H1 (cell line): ENCODE measurements around the gene CASZ1. TPM values are rescaled to one million over a fixed set of nuclear protein-coding genes. Genes with fewer than 3 reads are reported as not detected.

Source experiments
- CTCF ChIA-PET: fragments of 300-600 bp; sonication (Branson Sonifier 250); formaldehyde crosslinking; loops from one replicate; lab custom pipeline; 2021; ENCODE audit not compliant: partially characterized antibody; lab: Charles Lee
- POLR2A ChIA-PET: fragments of 300-600 bp; sonication (Branson Sonifier 250); formaldehyde crosslinking; loops from one replicate; lab custom pipeline; 2021; ENCODE audit warnings: inconsistent platforms; ENCODE audit not compliant: partially characterized antibody; lab: Charles Lee
- DNase-seq, 2 experiments: peaks; one replicate each; pipeline versions ENCODE4 v3.0.0 to v3.0.0-alpha.2; 2010 to 2022; ENCODE audit warnings: low spot score in 2 of 2, low read depth in 1 of 2, mixed read lengths in 1 of 2
- FAIRE-seq: peaks from 2 replicates; lab custom pipeline; 2011; peaks lifted over from hg19 to GRCh38; lab: Jason Lieb, UNC
- H2AFZ ChIP-seq: 2 replicates; pipeline ENCODE4 v1.8.1; 2012; ENCODE audit warnings: low read length, inconsistent platforms
- H2AK5ac ChIP-seq: 2 replicates; pipeline ENCODE4 v1.6.1; 2013; ENCODE audit warnings: low read depth, low read length
- H2BK120ac ChIP-seq: replicated peaks from 2 replicates; pipeline ENCODE3; 2013; ENCODE audit warnings: low read depth, low read length, inconsistent platforms
- H2BK12ac ChIP-seq: 2 replicates; pipeline ENCODE4 v1.6.1; 2013; ENCODE audit warnings: low read depth, low read length
- H2BK15ac ChIP-seq: 2 replicates; pipeline ENCODE4 v1.6.1; 2013; ENCODE audit warnings: low read length
- H2BK20ac ChIP-seq: 2 replicates; pipeline ENCODE4 v1.6.1; 2013; ENCODE audit warnings: low read length
- H2BK5ac ChIP-seq: 2 replicates; pipeline ENCODE4 v1.6.1; 2013; ENCODE audit warnings: low read depth, low read length
- H3K14ac ChIP-seq: 2 replicates; pipeline ENCODE4 v1.6.1; 2013; ENCODE audit warnings: inconsistent platforms; ENCODE audit not compliant: insufficient read length
- H3K18ac ChIP-seq: 2 replicates; pipeline ENCODE4 v1.6.1; 2013; ENCODE audit warnings: low read length; ENCODE audit errors: extremely low read depth
- H3K23ac ChIP-seq: 2 replicates; pipeline ENCODE4 v1.6.1; 2013; ENCODE audit warnings: inconsistent platforms; ENCODE audit not compliant: insufficient read length
- H3K23me2 ChIP-seq: 2 replicates; pipeline ENCODE4 v1.6.1; 2013; ENCODE audit warnings: low read depth, low read length
- H3K27ac ChIP-seq: 2 replicates; pipeline ENCODE4 v1.6.1; 2011; ENCODE audit warnings: low read depth, low read length, inconsistent platforms
- H3K27me3 ChIP-seq, 4 experiments: replicated peaks in 1 of 4; 1 replicate in 1 of 4; 2 replicates in 3 of 4; pipeline versions ENCODE4 v1.6.1 to v1.8.1; 2011 to 2013; ENCODE audit warnings: low read length in 3 of 4, mild to moderate bottlenecking in 3 of 4, inconsistent platforms in 2 of 4, mixed read lengths in 2 of 4, moderate library complexity in 1 of 4; ENCODE audit not compliant: control insufficient read depth in 3 of 4, insufficient read depth in 3 of 4; ENCODE audit errors: extremely low read depth in 1 of 4
- H3K36me3 ChIP-seq, 4 experiments: 2 replicates each; pipeline versions ENCODE4 v1.6.1 to v1.8.1; 2011 to 2013; ENCODE audit warnings: mild to moderate bottlenecking in 4 of 4, low read length in 3 of 4, moderate library complexity in 2 of 4, control low read depth in 1 of 4, inconsistent platforms in 1 of 4; ENCODE audit not compliant: insufficient read depth in 4 of 4, control insufficient read depth in 2 of 4
- H3K4ac ChIP-seq: replicated peaks from 2 replicates; pipeline ENCODE3; 2013; ENCODE audit warnings: low read length, low read depth, mixed read lengths, inconsistent platforms; ENCODE audit not compliant: insufficient read length
- H3K4me1 ChIP-seq, 4 experiments: replicated peaks in 1 of 4; 1 replicate in 1 of 4; 2 replicates in 3 of 4; pipeline versions ENCODE4 v1.6.1 to v1.8.1; 2011 to 2013; ENCODE audit warnings: low read length in 3 of 4, inconsistent platforms in 2 of 4, mixed read lengths in 1 of 4; ENCODE audit not compliant: insufficient read depth in 4 of 4, control insufficient read depth in 3 of 4
- H3K4me2 ChIP-seq, 2 experiments: 2 replicates each; pipeline versions ENCODE4 v1.6.1 to v1.8.1; 2011 to 2013; ENCODE audit warnings: low read depth in 2 of 2, low read length in 2 of 2, control low read depth in 1 of 2, inconsistent platforms in 1 of 2, mild to moderate bottlenecking in 1 of 2; ENCODE audit not compliant: insufficient read depth in 1 of 2
- H3K4me3 ChIP-seq, 4 experiments: fragments of 200-600, 300-600 bp in 1 of 4; sonication (generic), shearing (Covaris generic), sonication (Bioruptor Twin) in 1 of 4; 2 replicates each; pipeline versions ENCODE4 v1.5.1 to v1.8.1; 2011 to 2016; ENCODE audit warnings: low read length in 4 of 4, low read depth in 3 of 4, control low read depth in 2 of 4, inconsistent platforms in 2 of 4, mild to moderate bottlenecking in 2 of 4, mixed read lengths in 1 of 4, moderate library complexity in 1 of 4; ENCODE audit not compliant: insufficient read depth in 2 of 4; ENCODE audit errors: extremely low read depth in 1 of 4
- H3K56ac ChIP-seq: replicated peaks from 2 replicates; pipeline ENCODE3; 2013; ENCODE audit warnings: low read depth, mild to moderate bottlenecking, mixed read lengths, low read length, inconsistent platforms; ENCODE audit not compliant: insufficient read length
- H3K79me1 ChIP-seq: 2 replicates; pipeline ENCODE4 v1.6.1; 2013; ENCODE audit warnings: low read depth, low read length, control low read depth
- H3K79me2 ChIP-seq, 2 experiments: 2 replicates each; pipeline versions ENCODE4 v1.6.1 to v1.8.1; 2012 to 2013; ENCODE audit warnings: low read length in 2 of 2, mild to moderate bottlenecking in 2 of 2, inconsistent platforms in 1 of 2; ENCODE audit not compliant: insufficient read depth in 2 of 2, control insufficient read depth in 1 of 2
- H3K9ac ChIP-seq, 4 experiments: replicated peaks in 1 of 4; 1 replicate in 1 of 4; 2 replicates in 3 of 4; pipeline versions ENCODE4 v1.6.1 to v1.8.1; 2011 to 2013; ENCODE audit warnings: low read depth in 3 of 4, low read length in 3 of 4, control low read depth in 2 of 4, mild to moderate bottlenecking in 2 of 4, moderate library complexity in 2 of 4, inconsistent platforms in 1 of 4; ENCODE audit errors: extremely low read depth in 1 of 4
- H3K9me3 ChIP-seq, 2 experiments: 2 replicates each; pipeline versions ENCODE4 v1.6.1 to v1.8.1; 2012 to 2013; ENCODE audit warnings: mild to moderate bottlenecking in 2 of 2, moderate library complexity in 2 of 2, control low read depth in 1 of 2, inconsistent platforms in 1 of 2, low read depth in 1 of 2, low read length in 1 of 2, mixed read lengths in 1 of 2; ENCODE audit not compliant: insufficient read depth in 2 of 2
- H4K20me1 ChIP-seq, 2 experiments: replicated peaks in 1 of 2; 2 replicates each; pipeline versions ENCODE3 to v1.8.1; 2011 to 2013; ENCODE audit warnings: inconsistent platforms in 2 of 2, low read length in 2 of 2, mild to moderate bottlenecking in 1 of 2; ENCODE audit not compliant: insufficient read depth in 2 of 2, control insufficient read depth in 1 of 2
- H4K5ac ChIP-seq: 2 replicates; pipeline ENCODE4 v1.6.1; 2013; ENCODE audit warnings: low read length, low read depth, mixed read lengths, inconsistent platforms; ENCODE audit not compliant: insufficient read length
- H4K8ac ChIP-seq: 2 replicates; pipeline ENCODE4 v1.8.0; 2013; ENCODE audit warnings: mild to moderate bottlenecking, moderate library complexity, low read length, inconsistent platforms; ENCODE audit not compliant: insufficient read depth; ENCODE audit errors: extremely low read depth
- H4K91ac ChIP-seq: replicated peaks from 2 replicates; pipeline ENCODE3; 2013; ENCODE audit warnings: low read length, mixed read lengths, inconsistent platforms; ENCODE audit not compliant: insufficient read length
- ASH2L ChIP-seq: fragments of 200-600, 300-600 bp; sonication (generic); IDR thresholded peaks from one replicate; pipeline ENCODE4 v1.7.1; 2017; ENCODE audit warnings: low read length
- CBX5 ChIP-seq: fragments of 300-800, 300-1000 bp; sonication (generic); IDR thresholded peaks from 2 replicates; pipeline ENCODE4 v1.7.1; 2016; ENCODE audit warnings: antibody characterized with exemption, low read length, low read depth
- CHD2 ChIP-seq: IDR thresholded peaks from 2 replicates; pipeline ENCODE4 v1.6.1; 2012; ENCODE audit warnings: low read length, improper control_type of control experiment
- EP300 ChIP-seq, 2 experiments: IDR thresholded peaks; 1 replicate in 1 of 2; 2 replicates in 1 of 2; pipeline ENCODE4 v1.6.1; 2011 to 2012; ENCODE audit warnings: low read depth in 2 of 2, low read length in 2 of 2, mild to moderate bottlenecking in 2 of 2, borderline replicate concordance in 1 of 2, inconsistent platforms in 1 of 2, moderate library complexity in 1 of 2
- JUND ChIP-seq: IDR thresholded peaks from 2 replicates; pipeline ENCODE4 v1.6.1; 2011; ENCODE audit warnings: mild to moderate bottlenecking, improper control_type of control experiment, low read length
- KDM1A ChIP-seq: fragments of 200-600, 300-600 bp; sonication (generic); IDR thresholded peaks from 2 replicates; pipeline ENCODE4 v1.7.1; 2016; ENCODE audit warnings: mild to moderate bottlenecking, low read length, borderline replicate concordance
- RBBP5 ChIP-seq: IDR thresholded peaks from 2 replicates; pipeline ENCODE4 v1.7.1; 2012; ENCODE audit warnings: low read depth, mild to moderate bottlenecking, inconsistent platforms, low read length, moderate library complexity, borderline replicate concordance
- TAF7 ChIP-seq: optimal IDR thresholded peaks from 2 replicates; pipeline ENCODE3; 2011; ENCODE audit warnings: low read depth, mild to moderate bottlenecking, inconsistent platforms, low read length, moderate library complexity, borderline replicate concordance
- ZNF274 ChIP-seq: IDR thresholded peaks from 2 replicates; pipeline ENCODE4 v1.7.0; 2012; ENCODE audit warnings: low read length, borderline replicate concordance; ENCODE audit errors: extremely low read depth
- WGBS, 2 experiments: shearing (Covaris generic) in 1 of 2; methylation state at CpG; one replicate each; pipeline versions ENCODE4 v1.1.6 to v1.1.7; 2013 to 2015; ENCODE audit warnings: low lambda C conversion rate in 2 of 2, mixed read lengths in 2 of 2, inconsistent platforms in 1 of 2, low coverage in 1 of 2, missing lambda C conversion rate in 1 of 2; ENCODE audit not compliant: insufficient replicate concordance in 2 of 2, insufficient coverage in 1 of 2, insufficient read length in 1 of 2; ENCODE audit errors: extremely low coverage in 1 of 2, missing lambda C conversion rate in 1 of 2; 5-methylcytosine and 5-hydroxymethylcytosine counted together
- polyA plus RNA-seq, 7 experiments: library from polyadenylated mRNA; depleted of rRNA in 3 of 7; stranded (reverse) in 5 of 7; unstranded in 2 of 7; fragments of >200 nt in 5 of 7; fragments of 200-250 nt in 2 of 7; gene quantifications; 1 replicate in 5 of 7; 2 replicates in 1 of 7; 4 replicates in 1 of 7; pipeline versions ENCODE4 v1.2.1 to v1.2.3, GENCODE V29; 2011 to 2013; ENCODE audit warnings: missing spikeins in 2 of 7, mixed read lengths in 2 of 7
- total RNA-seq: library from RNA; stranded (reverse); fragmentation: NEBNext Ultra II Directional; extraction: Animal tissue kit (Norgen Biotek cat#: 25700); gene quantifications from 2 replicates; pipeline ENCODE4 v1.2.1, GENCODE V29; 2021

Gene CASZ1
- total and polyA plus RNA-seq, 2 of the 8 experiments (the other 6 are each of a cell fraction or from before 2014, with no cell fraction given) = 4.4 to 7.7 TPM

- no peak for FAIRE-seq
- no peak for TF ChIP-seq TAF7
- no peak for TF ChIP-seq ASH2L
- TF ChIP-seq RBBP5 = no peak
- no peak for TF ChIP-seq JUND
- no peak for TF ChIP-seq CBX5
- TF ChIP-seq KDM1A = no peak
- no peak for TF ChIP-seq EP300 (IDR thresholded peaks at IDR 0.05; ENCODE audit: borderline replicate concordance in 1 of 2, low read depth in 2 of 2, low read length in 2 of 2)
- no peak for TF ChIP-seq CHD2
- TF ChIP-seq ZNF274 = no peak
- TF ChIP-seq, all 59 proteins: peak for 0
- peak overlapping the region; percentile 72; the same call in 1 of the 2 replicates for H2BK15ac ChIP-seq
- peak overlapping the region; percentile 35 for H4K5ac ChIP-seq
- H2BK12ac ChIP-seq = peak overlapping the region; percentile 0; the same call in 1 of the 2 replicates
- POLR2A ChIA-PET = no interaction called here
- peaks cover 0 to 7% of the 10 kb centered on the region in 2 experiments for H4K20me1 ChIP-seq
- WGBS, 2 experiments = 91% methylated on average over 3 of the region's 24 CpGs; no CpG with 5 or more reads in 1 of the 2 experiments
- H3K18ac ChIP-seq = no peak overlapping the region
- H3K23me2 ChIP-seq = peaks cover 6% of the 10 kb centered on the region; the same call in 1 of the 2 replicates
- DNase-seq = no peak
- H2AK5ac ChIP-seq = no peak overlapping the region
- H2BK20ac ChIP-seq = no peak overlapping the region
- H4K91ac ChIP-seq = no peak overlapping the region
- H3K36me3 ChIP-seq = no peaks in the 10 kb centered on the region; a peak in 1 of 8 replicates
- CTCF ChIA-PET = interaction anchor here (0.5 kb wide), 1 partner anchor 184 kb away, joined by 4 read pairs; no protein-coding TSS in a partner anchor
- H3K9me3 ChIP-seq = no peaks in the 10 kb centered on the region
- H3K4me3 ChIP-seq = no peak overlapping the region
- no peak overlapping the region for H2BK120ac ChIP-seq
- H2BK5ac ChIP-seq = no peak overlapping the region
- no peak overlapping the region for H3K23ac ChIP-seq
- H3K4me2 ChIP-seq = no peak overlapping the region
- no peak overlapping the region for H2AFZ ChIP-seq
- no peak overlapping the region for H3K9ac ChIP-seq
- no peak overlapping the region for H3K4ac ChIP-seq
- no peak overlapping the region for H3K56ac ChIP-seq
- H4K8ac ChIP-seq = no peak overlapping the region
- H3K14ac ChIP-seq = no peak overlapping the region
- H3K4me1 ChIP-seq = peaks cover 0 to 20% (median 9%) of the 10 kb centered on the region in 4 experiments; a peak in 6 of 7 replicates
- H3K27ac ChIP-seq = no peak overlapping the region
- H3K79me1 ChIP-seq = no peaks in the 10 kb centered on the region
- peaks cover 7 to 33% (median 27%) of the 10 kb centered on the region in 4 experiments for H3K27me3 ChIP-seq
- no peaks in the 10 kb centered on the region for H3K79me2 ChIP-seq
These were observed 154.5 kb downstream of the CASZ1 start for GRCh38 chr1:10641976-10642375.
